KG1 (cell line): ENCODE data around the gene CDH1.

Experiments
- DNase-seq: peaks from one replicate; lab custom pipeline; 2025; lab: John Stamatoyannopoulos, UW

Gene CDH1

DNA sequence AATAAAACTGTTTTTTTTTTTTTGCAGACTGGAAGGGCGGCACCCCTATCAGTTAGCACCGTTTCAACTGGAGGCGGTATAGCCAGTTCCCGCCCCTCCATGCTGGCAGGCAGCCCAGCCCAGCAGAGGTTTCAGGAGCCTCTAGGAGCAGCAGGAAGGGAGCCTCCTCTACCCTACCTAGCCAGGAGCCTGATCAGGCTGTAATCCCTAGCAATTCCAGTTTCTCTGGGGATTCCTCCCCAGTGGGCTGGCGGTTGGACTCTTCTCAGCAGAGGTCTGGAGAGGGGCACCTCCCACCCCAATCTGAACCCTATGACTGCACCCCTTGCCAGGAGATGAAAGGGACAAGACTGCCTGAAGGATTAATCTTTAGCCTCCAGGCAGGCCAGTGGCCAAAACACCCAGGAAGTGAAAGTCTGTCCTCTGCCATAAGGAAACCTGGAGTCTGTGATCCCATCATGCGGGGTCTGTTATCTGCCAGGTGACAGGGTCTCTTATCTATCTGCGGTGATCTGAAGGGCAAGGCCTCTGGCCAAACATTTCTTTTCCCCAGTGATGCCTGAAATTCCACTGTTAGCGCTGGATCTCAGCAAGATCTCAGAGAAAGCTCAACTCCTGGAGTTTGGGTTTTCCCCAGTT lies 4.9 kb upstream of the CDH1 start:
- no peak for DNase-seq

DNA sequence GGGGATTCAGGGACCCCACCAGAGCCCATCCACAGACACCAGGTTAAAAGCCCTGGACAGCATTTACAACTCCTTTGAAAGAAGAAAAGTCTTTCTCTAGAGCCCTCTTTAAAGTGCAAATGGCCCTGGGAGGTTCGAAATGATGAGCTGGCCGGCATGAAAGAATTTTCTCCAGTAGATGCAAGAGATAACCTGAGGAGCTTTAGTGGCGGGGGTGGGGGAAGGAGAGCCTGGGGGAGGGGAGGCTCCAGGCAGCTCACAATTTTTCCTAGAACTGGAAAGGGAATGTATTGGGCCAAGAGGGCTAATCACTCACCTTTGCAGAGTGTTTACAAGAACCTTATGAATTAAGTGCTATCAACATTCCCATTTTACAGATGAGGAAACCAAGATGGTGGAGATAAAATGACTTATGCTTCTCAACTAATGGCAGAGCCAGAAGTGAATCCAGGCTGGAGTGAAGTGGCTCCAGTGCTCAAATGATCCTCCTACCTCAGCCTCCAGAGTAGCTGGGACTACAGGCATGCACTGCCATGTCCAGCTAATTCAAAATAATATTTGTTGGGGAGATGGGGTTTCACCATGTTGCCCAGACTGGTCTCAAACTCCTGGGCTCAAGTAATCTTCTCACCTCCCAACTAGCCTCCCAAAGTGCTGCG lies 4.2 kb upstream of the CDH1 start:
- DNase-seq: no peak

DNA sequence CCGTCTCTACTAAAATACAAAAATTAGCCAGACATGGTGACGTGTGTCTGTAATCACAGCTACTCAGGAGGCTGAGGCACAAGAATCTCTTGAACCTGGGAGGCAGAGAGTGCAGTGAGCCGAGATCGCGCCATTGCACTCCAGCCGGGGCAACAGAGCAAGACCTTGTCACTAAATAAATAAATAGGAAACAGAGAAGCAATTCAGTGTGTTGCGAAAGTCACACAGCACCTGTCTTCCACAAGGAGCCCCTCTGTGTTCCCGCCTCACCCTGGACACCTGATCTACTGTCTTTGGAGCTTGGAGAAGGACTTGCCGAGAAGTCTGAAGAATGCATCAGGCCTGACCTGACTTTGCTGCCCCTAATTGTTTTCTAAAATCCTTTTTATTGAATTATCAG lies 3.5 kb upstream of the CDH1 start:
- no peak for DNase-seq

DNA sequence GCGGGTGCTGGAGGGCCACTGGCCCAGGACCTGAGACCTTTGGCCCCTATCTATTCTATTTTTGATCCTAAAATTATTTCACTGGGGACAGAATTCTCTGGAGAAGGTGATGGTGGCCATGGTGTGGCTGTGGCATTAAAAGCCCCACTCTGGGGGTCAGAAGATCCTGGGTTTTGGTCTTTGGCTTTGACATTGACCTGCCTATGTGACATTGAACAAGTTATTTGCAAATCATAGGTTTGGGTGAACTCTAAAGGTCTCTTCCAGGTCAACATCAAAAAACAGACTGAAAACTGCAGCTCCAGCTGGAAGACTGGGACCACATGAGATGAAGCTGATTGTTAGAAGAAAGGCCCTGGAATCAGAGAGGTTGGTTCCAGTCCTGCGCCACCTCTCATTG lies 2.3 kb upstream of the CDH1 start:
- no peak for DNase-seq

DNA sequence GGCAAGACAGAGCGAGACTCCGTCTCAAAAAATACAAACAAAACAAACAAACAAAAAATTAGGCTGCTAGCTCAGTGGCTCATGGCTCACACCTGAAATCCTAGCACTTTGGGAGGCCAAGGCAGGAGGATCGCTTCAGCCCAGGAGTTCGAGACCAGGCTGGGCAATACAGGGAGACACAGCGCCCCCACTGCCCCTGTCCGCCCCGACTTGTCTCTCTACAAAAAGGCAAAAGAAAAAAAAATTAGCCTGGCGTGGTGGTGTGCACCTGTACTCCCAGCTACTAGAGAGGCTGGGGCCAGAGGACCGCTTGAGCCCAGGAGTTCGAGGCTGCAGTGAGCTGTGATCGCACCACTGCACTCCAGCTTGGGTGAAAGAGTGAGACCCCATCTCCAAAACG lies 531 bp upstream of the CDH1 start:
- no peak for DNase-seq

DNA sequence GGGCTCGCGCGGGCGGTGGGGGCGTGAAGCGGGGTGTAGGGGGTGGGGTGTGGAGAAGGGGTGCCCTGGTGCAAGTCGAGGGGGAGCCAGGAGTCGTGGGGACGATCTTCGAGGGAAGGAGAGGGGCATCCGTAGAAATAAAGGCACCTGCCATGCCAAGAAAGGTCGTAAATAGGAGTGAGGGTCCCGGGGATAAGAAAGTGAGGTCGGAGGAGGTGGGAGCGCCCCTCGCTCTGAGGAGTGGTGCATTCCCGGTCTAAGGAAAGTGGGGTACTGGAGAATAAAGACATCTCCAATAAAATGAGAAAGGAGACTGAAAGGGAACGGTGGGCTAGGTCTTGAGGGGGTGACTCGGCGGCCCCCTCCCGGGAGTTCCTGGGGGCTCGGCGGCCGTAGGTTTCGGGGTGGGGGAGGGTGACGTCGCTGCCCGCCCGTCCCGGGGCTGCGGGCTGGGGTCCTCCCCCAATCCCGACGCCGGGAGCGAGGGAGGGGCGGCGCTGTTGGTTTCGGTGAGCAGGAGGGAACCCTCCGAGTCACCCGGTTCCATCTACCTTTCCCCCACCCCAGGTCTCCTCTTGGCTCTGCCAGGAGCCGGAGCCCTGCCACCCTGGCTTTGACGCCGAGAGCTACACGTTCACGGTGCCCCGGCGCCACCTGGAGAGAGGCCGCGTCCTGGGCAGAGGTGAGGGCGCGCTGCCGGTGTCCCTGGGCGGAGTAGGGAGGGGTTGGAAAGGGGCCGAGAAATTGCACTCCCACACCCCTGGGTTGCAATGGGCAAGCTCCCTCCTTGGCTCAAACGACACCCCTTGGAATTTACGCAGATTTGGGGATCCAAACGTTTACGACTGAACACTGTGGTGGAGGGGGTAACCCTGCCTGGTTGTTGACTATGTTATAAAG lies 888 bp downstream of the CDH1 start:
- no peak for DNase-seq

DNA sequence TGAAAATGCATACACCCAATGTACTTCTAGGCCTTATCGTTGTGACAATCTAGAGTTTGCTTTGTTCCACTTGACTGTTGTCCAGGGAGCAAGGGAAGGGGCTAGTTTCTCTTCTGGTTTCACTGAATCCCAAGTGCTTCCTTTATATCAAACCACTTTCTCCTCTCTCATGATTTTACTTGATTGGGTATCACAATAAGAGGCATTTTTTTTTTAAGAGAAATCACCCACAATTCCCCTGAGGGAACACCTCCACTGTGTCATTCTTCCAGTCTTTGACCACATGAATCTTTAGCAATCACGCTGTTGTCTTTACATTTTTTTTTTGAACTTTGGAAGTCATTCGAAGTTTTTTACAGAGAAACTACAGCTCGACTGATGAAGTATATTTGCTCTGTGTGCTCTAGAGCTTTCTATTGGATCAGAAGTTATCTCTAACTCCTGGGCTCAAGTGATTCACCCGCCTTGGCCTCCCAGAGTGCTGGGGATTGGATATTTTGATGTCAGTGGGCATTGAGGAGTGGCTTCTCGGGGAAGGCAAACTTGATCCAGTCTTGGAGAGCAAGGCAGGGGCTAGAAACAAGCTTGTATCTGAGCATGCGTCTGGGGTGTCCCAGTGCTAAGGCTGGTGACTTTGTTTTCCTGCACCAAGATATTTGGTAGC lies 3.0 kb downstream of the CDH1 start:
- DNase-seq: no peak

DNA sequence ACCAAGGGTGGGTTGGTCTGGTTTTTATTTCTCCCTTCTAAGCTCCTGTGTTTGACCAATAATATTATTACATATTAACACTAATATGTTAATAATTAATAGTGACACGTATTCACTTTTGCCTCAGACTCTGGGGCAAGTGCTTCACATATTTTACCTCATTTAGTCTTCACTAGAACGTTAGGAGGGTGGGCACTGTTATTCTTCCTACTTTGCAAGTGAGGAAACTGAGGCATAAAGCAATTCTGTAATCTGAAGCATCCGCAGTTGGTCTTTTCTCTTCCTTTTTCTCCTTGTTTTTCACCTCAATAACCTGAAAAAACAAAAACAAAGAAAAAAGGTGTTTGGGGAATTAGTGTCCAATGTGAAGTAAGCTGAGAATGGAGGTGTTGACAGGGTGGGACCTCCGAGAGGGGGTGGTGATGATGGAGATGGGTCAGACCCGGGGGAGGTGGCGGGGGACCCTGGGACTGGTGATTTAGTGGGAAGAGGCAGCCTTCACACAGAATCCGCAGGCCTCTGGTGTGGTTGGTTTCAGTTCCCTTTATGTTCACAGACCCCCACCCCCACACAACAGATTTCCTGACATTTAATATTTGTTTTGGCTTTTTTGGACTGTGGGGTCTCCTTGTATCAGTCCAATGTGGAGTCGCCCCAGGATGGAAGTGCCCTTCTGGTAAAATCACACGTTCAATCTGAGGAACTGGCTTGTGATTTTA lies 3.7 kb downstream of the CDH1 start:
- DNase-seq: no peak

DNA sequence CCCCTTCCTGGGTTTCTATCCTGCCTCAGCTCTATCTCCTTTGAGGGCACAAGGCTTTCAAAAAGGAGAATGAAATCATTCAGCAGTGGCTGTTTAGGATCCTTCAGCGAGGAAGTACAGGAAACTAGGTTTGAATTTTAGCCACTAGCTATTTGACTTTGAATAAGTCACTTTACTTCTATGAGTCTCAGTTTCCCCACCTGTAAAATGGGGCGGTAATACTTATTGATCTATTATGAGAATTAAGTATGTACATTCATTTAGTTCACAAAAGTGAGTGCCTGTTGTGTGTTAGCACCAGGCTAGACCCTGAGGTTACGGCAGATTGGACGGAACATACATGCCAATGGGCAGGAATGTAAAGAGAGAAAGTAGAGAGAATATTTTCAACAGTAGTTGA lies 6.6 kb downstream of the CDH1 start:
- DNase-seq: no peak

DNA sequence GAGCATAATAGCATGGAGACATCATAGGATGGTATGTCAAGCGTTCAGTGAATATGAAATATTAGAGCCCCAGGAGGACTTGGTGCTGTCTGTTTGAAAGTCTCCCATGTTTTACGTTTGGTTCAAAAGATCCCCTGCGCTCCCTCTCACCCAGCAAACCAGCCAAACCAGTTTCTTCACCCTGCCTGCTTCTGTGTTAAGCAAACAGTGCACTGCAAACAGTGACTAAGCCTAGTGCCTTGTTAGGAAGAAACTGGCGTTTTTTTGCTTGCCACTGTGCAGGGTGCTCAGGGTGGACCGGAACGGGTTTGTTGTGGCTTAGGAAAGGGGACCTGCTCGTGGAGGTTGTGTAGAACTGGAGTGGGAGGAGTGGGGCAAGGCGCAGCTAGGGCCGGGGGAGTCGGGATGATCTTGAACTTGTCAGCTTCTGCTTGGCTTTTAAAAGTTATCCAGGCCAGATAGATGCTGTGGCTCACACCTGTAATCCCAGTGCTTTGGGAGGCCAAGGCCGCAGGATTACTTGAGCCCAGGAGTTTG lies 7.7 kb downstream of the CDH1 start:
- no peak for DNase-seq

DNA sequence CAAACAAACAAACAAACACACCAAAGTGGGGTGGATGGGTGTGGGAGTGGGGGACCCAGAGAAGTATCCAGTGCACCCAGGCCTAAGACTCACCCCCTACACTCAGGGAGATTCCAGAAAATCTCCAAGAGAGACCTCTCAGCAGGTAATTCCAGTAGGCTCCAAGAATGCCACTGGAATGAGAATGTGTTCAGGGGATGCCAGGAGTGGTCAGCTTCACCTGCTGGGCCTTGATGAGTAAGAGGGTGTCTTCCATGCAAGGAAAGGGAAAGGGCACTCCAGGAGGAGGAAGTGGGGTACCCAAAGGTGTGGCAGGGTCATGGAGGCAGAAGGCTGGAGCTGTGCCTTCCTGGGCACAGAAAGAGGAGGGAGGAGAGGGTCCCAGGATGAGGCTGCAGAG lies 9.9 kb downstream of the CDH1 start:
- DNase-seq: no peak

DNA sequence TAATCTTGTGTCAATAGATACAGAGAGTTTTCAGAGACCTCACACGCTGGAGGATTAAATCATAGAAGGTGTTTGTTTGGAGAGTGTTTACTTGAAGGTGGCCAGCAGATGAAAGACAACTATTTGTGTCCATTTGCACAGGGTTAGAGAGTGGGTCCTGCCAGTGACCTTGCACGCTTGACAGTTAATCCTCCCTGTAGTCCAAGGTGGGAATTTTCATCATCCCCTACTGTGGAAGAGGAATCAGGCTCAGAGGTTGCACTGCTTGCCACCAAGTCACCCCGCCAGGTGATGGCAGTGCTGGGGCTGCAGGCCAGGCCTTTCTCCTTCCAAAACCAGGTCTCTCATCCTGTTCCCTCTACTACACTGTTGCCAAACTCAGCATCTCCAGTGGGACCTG lies 12.3 kb downstream of the CDH1 start:
- DNase-seq: no peak

DNA sequence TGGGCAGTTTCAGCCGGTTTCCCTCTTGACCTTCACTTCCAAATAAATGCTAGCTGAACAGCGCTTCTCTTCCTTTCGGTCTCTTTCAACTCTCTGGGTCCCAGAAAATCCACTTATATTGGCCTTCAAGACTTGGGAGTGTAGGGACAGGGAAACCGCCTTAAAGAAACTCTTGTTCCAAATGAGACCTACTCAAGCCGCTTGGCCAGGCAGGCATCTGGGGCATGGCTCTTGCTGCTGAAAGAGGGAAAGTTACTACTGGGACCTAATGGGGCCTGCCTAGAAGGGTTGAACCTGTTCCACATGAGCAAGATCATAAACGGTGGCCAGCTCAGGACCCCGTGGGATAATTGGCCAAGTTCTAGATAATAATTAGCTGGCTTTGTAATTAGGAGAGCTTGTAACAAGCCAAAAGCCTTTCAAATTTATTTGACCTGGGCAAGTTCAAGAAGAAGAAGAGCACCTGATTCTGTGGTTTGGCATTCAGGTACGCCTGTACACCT lies 13.2 kb downstream of the CDH1 start:
- DNase-seq: no peak

DNA sequence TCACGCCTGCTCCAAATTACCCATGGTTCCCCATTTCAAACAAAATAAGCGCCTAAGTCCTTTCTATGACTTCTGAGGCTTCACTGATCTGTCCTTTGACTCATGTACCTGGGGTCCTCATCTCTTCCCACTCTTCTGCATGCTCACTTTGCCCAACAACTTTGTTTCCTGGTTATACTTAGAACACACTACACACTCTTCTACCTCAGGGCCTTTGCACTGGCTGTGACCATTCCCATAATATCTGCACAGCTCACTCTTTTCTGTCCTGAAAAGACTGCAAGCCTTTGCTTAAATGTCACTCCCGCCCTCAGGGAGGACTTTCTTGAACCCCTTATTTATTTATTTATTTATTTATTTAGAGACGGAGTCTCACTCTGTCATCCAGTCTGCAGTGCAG lies 14.1 kb downstream of the CDH1 start:
- DNase-seq: no peak

DNA sequence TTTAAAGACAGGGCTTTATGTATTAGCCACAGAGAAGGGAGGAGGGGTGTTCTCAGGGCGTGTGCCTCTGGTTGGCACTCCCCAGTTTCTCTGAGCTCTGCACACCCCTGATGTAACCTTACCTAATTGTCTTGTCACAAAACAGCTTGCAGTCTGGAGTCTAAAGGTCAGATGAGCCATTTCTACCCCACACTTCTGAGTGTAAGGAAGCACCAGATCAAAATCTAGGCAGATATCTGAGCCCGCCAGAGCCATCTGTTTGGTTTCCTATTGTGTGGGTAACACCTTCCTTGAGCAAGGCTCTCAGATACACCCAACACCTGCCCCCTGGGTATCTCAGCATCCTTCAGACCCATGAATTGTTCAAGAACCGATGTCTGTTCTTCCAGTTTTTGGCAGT lies 15.5 kb downstream of the CDH1 start:
- DNase-seq: no peak

DNA sequence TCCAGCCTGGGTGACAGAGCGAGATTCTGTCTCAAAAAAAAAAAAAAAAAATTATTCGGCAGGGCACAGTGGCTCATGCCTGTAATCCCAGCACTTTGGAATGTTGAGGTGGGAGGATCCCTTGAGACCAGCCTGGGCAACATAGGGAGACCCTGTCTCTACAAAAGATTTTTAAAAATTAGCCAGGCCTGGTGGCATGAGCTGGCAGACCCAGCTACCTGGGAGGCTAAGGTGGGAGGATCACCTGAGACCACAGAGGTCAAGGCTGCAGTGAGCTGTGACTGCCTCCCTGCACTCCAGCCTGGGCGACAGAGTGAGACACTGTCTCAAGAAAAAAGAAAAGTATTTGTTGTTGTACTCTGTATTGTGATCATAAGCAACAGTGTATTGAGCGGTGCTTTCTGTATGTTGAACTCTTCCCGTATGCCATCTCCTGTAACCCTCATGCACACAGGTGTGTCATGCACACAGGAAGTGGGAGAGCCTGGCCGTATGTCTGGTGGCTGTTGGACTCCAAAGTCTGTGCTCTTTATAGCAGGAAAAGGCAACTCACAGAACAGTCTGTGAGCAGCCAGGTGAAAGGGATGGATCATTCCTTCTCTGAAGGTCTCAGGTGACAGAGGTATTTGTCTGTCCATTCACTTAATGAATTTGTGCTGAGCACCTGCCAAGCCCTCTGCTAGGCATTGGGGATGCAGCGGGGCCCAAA lies 17.1 kb downstream of the CDH1 start:
- DNase-seq: no peak

DNA sequence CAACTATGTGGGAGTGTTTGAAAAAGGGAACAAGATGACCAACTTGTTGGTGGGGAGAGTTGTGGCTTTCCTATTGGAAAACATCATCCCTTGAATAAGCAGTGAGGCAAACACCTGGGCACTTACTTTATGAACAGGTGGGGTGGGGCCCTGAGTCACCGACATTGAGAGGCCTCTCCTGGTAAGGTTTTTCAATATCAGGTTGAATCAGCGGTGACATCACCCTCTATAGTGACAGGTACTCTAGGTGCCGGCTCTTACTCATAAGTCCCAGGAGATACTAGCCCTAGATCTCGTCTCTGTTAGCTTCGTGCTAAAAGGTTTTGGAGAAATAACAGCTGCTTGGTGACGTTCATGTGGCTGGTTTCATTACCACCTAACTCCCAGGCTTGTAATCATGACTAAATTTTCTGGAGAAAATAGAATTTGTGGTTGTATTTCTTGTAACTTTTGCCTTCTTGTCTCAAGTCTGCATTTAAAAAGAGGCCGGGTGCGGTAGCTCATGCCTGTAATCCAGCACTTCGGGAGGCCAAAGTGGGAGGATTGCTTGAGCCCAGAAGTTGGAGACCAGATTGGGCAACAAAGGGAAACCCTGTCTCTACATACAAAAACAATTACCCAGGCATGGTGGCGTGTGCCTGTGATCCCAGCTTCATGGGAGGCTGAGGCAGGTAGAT lies 19.3 kb downstream of the CDH1 start:
- DNase-seq: no peak

DNA sequence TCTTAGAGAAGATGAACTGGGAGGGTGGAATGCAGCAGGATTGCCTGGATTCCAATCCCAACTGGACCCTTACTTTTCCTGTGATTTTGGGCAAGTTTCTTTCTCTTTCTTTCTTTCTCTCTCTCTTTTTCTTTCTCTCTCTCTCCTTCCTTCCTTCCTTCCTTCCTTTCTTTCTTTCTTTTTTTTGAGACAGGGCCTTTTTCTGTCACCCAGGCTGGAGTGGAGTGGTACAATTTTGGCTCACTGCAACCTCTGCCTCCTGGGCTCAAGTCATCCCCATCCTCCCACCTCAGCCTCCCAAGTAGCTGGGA lies 20.5 kb downstream of the CDH1 start:
- no peak for DNase-seq

DNA sequence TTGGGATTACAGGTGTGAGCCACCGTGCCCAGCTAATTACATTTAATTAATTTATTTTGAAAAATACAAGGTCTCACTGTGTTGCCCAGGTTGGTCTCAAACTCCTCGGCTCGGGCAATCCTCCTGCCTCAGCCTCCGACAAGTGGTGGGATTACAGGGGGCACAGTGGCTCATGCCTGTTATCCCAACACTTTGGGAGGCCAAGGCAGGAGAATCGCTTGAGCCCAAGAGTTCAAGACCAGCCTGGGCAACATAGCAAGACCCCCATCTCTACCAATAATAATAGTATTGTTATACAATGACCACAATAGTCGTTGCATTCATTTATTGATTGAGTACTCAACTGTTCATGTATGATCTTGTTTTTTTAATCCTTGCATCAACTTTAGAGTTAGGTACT lies 22.0 kb downstream of the CDH1 start:
- no peak for DNase-seq

DNA sequence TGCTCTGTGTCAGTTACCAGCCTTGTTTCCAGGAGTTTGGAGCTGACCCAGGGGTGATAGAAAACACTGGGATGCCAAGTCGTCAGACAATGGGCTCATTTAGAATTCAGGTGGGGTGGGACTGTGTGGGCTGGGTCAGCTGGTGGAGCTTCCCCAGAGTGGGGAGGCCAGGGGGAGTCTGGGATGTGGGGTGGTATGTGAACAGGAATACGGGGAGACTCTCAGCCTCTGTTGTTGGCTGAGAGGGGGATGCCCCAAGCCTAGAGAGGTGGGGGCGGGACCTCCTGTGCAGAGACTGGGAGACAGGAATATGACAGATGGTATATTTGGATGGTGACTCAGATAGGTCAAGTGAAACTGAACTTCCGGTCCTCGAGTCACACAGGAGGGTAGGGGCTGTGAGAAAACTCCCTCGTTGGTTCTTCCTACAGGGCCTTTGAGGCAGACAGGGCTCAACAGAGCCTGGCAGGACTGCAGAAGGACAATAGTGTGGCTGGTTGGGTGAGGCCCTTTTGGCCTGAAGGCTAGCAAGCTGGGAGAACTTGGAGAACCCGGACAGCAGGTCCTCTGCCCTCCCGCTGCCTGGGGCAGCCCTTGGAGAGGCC lies 23.7 kb downstream of the CDH1 start:
- no peak for DNase-seq
